Measurements from ENCODE around the gene RRAS2.
"Not testable (repeated sequence)": the region's sequence is repeated elsewhere in the genome, so short reads cannot be mapped to it uniquely, and the experiment has no call there.

Gene RRAS2

DNA sequence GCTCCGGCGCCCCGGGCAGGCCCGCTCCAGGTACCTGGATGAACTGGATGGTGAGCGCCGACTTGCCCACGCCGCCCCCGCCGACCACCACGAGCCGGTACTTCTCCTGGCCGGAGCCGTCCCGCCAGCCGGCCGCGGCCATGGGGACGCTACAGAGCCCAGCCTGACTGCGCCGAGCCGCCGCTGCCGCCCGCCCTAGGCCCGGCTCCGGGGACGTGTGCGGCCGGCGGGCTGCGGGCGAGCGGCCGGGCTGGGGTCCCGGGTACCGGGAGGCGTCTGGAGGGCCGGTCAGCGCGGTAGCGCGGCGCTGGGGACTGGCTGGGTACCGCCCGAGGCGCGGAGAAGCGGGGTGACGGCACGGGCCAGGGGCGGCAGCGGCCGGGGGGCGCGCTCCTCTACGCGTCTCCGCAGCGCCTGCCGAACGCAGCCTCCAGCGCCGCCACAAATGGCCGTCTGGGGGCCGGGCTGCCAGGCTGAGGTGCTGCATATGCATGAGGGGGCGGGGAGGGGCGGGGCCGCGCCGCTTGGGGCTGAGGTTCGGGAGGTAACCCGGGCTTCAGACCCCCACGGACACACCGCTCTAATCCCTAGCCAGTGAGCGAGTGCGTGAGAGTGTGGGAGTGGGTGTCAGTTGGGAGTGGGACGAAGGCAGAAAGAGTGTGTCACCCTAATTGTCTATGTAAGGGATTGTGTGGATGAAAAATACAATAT, at the start of gene RRAS2:
RRAS2 (minus strand) TSS at position 455 of the 711 bp plus-strand sequence; CDS start at position 142, 313 bp downstream.
- DNase-seq, result peak; percentile 76 to 78

DNA sequence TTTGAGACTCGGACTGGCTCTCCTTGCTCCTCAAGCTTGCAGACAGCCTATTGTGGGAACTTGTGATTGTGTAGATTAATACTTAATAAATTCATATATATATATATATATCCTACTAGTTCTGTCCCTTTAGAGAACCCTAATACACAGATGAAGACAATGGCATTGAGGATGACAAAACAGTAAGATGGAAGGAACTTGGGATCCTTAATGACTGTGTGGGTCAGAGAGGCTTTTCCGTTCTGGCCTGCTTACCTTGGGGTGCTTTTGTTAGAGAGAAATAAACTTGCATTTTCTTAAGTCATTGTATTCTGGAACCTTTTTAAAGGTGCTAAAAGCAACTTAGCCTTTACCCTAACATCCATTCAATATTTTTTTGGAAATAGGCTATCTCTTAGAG, 49.6 kb upstream of the RRAS2 start:
- DNase-seq, result no peak

DNA sequence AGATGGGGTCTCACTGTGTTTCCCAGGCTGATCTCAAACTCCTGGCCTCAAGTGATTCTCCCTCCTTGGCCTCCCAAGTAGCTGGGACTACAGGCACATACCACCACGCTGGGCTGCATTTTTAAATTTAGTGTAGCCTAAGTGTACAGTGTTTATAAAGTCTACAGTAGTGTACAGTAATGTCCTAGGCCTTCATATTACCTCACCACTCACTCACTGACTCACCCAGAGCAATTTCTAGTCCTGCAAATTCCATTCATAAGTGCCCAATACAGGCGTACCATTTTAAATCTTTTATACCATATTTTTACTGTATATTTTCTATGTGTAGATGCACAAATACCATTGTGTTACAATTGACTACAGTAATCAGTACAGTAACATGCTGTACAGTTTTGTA, 47.1 kb upstream of the RRAS2 start:
- not testable (repeated sequence) for DNase-seq

DNA sequence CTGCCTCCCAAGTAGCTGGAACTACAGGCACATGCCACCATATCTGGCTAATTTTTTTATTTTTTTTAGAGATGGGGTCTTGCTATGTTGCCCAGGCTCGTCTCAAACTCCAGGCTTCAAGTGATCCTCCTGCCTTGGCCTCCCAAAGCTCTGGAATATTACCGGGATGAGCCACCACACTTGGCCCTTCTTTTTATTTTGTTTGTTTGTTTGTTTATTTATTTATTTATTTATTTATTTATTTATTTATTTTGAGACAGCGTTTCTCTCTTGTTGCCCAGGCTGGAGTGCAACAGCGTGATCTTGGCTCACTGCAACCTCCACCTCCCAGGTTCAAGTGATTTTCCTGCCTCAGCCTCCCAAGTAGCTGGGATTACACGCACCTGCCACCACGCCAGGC, 44.5 kb upstream of the RRAS2 start:
- DNase-seq, result not testable (repeated sequence)

DNA sequence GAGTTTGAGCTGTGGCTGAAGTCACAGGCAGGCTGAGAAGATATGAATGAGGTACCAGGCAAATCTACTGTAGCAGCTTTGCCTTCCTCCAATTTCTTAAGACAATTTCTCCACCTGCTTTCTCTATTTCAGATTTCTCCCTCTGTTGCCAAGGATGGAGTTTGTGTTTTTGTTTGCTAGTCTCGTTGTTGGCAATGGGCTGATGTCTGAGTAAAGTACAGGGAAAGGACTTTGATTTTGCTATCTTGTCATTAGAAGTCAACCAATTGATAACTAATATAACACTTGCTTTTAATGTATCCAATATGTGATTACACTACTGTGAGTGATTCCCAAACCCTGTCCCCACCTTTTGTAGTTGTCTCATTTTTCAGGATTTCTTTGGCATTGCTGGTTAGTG, 40.1 kb upstream of the RRAS2 start:
- no peak for DNase-seq

DNA sequence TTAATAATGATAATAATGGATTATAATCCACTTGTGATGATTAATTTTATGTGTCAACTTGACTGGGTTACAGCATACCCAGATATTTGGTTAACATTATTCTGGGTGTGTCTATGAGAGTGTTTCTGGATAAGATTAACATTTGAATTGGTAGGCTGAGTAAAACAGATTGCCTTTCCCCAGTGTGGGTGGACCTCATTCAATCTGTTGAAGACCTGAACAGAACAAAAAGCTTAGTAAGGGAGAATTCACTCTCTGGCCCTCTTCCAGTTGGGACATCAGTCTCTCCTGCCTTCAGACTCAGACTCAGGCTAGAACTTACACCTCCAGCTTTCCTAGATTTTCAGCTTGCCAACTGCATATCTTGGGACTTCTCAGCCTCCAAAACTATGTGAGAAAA, 37.3 kb upstream of the RRAS2 start:
- no peak for DNase-seq

DNA sequence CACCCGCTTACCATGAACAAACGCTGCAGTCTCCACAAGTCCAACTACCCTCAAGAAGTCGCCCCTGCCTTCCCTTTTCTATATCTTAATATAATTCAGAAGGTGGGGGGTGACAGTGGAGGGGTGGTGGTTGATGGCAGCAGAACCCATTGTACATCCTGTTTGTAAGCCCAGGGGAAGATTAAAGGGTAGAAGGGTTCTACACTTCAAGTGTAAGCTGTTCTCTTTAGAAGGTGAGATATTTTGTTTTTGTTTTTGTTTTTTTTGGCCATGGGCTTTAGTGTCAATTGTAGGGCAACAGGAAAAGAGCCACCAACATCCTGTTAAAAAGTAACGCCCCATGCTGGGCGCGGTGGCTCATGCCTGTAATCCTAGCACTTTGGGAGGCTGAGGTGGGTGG, 34.9 kb upstream of the RRAS2 start:
- DNase-seq, result no peak

DNA sequence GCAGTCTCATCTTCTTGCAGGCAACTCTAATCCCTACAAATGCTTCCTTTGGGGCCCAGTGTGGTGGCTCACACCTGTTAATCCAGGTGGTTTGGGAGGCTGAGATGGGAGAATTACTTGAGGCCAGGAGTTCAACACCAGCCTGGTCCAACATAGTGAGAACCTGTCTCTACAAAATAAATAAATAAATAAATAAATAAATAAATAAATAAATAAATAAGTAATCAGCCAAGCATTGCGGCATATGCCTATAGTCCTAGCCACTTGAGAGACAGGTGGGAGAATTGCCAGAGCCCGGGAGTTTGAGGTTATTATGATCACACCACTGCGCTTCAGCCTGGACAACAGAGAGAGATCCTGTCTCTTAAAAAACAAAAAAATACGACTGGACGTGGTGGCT, 34.1 kb upstream of the RRAS2 start:
- no peak for DNase-seq

DNA sequence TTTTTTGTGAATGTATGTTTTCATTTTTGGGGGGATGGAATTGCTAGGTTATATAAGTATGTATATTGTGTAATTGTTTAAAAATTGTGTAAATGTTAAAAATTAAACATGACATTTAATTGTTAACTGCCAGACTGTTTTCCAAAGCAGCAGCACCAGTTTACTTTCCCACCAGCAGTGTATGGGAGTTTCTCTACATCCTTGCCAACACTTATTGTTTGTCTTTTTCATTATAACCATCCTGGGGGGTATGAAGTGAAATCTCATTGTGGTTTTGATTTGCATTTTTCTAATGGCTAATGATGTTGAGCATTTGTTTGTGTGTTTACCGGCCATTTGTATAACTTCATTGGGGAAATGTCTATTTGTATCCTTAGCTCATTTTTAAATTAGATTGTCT, 31.7 kb upstream of the RRAS2 start:
- no peak for DNase-seq

DNA sequence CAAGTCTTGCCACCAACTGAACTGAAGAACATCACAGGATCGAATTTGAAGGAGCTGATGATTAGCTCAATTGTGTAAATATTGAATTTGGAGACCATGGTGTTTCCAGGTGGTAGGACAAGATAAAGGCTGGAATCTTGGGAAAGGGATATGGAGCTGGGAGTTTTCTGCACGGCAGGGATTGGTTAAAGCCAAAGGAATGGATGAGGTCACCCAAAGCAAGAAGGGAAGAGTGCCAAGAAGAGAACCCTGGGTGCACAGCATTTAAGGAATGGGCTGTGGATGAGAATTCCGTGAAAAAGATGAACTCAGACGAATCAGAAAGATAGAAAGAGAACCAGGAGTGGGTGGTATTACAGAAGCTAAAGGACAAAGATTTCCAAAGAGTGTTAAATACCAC, 29.4 kb upstream of the RRAS2 start:
- no peak for DNase-seq

DNA sequence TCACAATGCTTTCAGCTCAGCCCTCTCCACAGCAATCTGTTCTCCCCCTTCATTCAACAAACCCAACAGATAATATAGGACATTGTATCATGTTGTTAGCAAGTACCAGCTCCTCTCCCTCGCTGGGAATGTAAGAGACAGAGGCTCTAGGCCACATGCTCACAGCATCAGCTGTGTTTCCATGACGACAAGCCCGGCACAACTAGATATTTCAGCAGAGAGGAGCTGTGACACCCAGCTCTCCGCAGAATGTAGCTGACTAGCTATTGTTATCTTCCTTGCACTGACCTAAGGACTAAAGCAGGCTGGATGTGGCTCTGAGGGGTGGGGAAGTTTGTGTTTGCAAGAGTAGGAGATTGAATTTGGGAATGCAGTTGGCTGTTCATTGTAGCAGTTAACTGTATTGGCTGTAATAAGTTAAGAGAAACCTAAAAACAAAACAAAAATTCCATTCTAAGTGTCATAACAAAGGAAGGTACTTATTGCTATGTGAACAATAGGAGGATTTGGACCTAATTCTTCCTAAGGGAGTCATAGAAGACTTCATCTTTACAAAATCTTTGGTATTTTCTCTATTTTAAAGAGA, 28.0 kb upstream of the RRAS2 start:
- no peak for DNase-seq

DNA sequence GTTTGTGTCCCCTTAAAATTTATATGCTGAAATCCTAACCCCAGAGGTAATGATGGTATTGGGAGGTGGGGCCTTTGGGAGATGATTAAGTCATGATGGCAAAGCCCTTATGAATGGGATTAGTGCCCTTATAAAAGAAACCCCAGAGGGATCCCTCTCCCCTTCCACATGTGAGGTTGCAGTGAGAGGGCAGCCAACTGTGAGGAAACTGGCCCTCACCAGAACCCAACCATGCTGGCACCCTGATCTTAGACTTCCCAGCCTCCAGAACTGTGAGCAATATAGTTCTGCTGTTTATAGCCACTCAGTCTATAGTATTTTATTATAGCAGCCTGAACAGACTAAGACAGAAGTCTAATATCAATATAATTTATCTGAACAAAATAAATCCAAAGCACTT, 27.1 kb upstream of the RRAS2 start:
- no peak for DNase-seq

DNA sequence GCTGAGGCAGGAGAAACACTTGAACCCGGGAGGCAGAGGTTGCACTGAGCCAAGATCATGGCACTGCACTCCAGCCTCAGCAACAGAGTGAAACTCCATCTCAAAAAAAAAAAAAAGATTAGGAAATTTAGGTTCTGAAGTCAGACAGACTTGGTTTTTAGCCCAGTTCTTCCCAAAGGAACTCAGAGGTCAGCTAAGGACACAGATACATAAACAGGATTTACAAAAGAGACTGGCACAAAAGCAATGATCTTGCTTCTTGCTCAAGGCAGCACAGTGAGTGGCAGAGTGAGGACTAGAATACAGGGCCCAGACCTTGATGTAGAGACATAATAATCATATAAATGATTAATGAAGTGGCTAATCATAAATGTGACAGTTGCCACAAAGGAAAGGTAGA, 25.4 kb upstream of the RRAS2 start:
- no peak for DNase-seq

DNA sequence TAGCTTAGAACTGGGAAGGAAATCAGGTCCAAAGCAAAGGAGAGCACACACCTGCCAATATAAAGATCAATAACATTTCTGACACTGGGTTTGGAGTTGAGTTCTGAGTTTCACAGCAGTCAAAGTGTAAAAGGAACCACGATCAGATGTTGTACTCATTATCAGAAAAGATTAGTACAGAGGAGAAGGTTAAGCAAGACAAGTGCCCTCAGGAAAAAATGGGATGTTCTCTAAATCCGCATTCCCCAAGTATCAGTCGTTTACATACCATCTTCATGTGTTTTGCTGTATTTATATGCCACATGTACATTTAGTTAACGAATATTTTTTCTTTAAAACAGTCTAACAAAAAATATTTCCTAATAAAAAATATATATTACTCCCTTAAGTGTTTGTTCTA, 23.0 kb upstream of the RRAS2 start:
- no peak for DNase-seq

DNA sequence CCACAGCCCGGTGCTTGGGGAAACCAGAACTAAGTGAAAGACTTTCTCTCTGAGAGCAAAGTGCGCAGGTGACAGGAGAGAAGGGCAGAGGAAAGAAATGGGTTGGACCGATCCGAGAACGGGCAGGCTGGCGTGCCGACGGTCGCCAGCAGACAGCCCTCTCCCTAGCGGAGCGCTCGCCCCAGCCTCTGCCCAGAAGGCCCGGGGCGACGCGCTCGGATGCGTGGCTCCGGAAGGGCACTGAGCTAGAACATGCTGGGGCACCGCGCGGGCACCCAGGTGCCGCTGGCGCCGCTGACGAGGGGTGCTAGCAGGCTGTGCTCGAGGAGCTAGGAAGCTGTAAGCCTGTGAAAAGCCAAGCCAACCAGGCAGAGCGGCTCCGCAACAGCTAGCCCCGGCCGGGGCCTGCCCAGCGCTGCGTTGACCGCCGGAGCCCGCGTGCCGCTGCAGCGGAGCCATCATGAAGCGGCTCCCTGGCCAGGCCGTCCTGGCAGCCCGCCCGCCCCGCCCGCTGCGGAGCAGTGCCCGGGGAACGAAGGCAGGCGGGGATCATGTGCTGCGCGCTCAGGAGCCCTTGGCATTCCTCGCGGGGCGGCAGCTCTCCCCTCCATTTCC, 22.1 kb upstream of the RRAS2 start:
- peak; percentile 20 to 28 for DNase-seq

DNA sequence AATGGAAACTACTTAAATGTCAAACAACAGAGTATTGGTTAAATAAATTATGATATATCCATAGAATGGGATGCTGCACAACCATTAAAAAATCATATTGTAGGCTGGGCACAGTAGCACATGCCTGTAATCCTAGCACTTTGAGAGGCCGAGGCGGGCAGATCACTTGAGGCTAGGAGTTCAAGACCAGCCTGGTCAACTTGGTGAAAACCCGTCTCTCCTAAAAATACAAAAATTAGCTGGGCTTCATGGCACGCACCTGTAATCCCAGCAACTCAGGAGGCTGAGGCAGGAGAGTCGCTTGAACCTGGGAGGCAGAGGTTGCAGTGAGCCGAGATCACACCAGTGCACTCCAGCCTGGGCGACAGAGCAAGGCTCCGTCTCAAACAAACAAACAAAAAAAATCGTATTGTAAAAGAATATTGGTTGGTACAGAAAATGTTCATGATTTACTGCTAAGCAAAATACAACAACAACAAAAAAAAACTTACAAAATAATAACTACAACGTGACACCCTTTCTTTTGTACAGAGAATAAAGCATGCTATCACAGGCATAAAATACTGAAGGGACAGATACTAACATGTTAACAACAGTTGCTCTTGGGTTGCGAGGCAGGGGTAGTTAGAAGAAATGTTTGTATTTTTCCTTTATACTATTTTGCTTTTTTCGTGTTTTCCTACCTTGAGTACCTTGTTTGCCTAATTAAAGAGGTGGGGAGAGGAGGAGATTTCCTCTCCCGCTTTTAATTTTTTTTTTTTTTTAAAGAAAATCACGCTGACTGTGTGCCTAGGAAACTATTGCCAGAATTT, 21.3 kb upstream of the RRAS2 start:
- DNase-seq, result no peak

DNA sequence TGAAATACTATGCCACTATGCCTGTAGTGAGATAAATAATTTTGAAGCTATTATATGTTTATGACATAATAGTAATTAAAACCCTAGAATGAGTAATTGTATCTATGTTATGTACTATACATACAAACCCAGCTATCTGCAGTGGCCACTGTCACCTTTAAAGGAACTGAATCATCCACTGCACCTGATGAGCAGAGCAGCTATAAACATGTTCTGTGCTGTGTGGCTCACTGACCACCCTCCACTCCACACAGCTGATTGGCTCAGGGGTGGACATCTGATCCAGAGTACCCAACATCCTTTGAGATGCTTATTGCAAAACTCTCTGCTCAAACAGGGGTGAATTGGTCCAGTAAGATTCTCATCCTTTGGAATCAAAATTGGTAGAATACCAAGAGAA, 19.2 kb upstream of the RRAS2 start:
- no peak for DNase-seq

DNA sequence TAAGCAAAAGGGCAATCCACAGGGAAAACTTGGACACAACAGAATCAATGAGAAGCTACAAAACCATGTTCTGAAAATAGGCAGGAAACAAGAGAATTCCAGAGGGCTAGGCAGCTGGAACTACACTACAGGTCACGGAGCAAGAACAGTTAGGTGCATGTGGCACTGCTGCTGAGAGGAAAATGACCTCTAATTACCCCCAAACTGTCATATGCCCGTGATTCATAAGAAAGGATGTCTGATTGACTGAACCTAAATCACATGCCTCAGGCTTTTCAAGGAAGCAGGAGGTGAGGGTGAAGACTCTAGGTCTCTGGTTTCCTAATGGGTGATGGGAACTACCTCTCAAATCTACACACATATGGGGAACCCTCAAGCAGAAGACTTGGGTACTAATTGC, 17.9 kb upstream of the RRAS2 start:
- no peak for DNase-seq

DNA sequence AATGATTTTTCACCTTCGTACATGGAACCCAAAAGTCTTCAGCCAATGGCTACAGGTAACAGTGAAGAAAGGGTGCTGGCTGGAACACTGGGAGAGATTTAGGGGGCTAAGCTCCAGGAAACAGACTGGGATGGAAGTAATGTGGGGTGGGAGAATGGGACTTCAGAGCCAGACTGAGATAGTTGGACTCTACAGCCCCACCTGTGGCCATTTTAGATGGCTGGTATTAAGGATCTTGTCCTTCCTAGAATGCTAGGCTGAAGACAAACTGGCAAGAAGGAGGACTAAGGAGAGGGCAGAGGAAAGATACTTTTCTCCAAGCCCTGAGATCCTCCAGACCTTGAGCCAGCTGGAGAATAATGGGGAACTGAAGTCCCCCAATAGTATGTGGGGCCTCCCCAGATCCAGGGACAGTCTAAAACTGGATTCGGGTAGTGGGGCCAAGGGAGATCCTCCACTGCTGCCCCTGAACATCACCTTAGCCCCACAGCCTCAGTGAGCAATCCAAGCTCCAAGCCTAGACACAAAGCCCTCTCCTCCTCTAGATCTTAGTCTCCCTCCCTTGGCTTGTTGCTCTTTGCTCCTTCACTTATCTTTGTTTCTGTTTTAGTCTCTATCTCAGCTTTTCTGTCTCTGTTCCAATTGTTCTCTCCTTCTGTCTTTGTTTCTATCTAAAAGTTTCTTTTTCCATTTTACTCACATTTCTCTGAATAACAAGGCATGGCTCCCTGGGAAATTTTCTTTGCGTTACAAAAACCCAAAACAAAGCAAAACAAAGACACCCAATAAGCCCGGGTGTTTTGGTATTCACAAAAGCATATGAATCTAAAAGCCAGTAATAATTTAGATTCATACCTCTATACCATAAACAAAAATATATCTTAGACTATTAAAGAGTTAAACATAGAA, 16.2 kb upstream of the RRAS2 start:
- no peak for DNase-seq

DNA sequence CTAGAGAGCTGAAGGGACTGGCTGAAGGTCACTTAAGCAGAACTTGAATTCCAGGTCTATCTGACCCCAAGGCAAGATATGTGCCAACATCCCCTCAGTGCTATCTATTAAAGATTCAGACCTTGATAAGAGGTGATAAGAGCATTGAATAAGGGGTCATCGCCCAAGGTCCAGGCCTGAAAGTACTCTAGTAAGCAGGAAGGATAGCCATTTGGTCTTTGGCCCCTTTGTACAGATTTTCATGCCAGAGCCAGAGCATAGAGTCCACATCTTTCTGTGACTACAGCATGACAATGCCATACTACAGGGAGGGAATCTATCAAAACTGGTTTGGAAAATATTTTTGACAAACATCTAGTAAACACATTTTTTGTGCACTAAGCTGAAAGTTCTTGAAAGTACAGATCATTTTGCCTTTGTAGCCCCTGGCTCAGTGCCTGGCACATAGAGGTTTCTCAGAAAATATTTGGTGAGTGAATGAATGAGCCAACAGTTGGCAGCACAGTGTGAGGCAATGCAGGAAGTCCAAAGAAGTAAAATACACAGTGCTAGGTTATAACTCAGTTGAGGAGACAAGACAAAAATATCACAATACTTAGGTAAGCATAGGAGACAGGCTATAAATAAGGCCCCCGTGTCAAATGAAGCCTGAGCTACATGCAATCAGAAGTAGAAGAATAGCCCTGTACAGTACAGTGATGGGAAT, 15.1 kb upstream of the RRAS2 start:
- no peak for DNase-seq

DNA sequence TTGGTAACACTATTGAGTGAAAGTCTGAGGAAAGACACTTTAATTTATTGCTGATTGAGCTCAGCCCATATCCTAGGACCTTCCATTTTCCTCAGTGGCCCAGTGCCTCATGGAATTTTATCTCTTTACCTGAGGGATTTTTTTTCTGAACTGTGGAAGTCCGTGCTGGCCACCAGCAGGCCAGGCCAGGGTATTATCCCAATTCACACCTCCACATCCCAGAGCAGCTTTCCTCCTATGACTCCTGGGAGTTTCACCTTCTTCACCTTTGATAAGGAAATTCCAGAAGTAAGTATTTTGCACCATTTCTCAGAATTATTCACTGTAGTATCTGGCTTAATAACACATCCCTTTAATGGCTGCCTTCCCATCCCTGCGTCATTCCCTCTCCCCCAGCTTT, 13.0 kb upstream of the RRAS2 start:
- DNase-seq, result no peak

DNA sequence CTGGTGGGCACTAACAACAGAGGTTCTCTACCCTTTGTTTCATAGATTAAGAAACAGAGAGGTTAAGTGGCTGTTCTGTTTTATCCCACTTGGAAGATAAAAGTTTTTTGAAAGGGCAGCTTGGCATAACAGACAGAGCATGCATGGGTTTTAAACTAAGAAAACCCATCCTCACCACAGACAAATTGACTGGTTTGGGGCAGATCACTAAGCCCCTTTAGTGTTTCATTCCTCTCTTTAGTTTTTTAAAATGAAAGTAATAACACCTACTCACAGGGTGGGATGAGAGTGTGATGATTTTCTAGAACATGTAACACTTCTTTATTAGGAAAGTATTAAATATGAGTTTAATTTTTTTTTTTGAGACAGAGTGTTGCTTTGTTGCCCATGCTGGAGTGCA, 12.3 kb upstream of the RRAS2 start:
- DNase-seq, result no peak

Measured in activated CD4-positive, alpha-beta T cell treated with anti-CD3 and anti-CD28 coated beads for 4 hours (primary cell).